NOMO-1 treated with dmso at 0.1 percent for 144 hours (cell line): Measurements from ENCODE around the gene KCP.
"Not testable (repeated sequence)": the region's sequence is repeated elsewhere in the genome, so short reads cannot be mapped to it uniquely, and the experiment has no call there.

Experiments used
- DNase-seq: peaks from one replicate; lab custom pipeline; 2025; ENCODE audit not compliant: unreplicated experiment; lab: John Stamatoyannopoulos, UW

KCP gene

GRCh38 chr7:128922496-128923410 lies 12.2 kb upstream of the KCP start:
- no peak for DNase-seq

GRCh38 chr7:128921866-128922440 lies 11.4 kb upstream of the KCP start:
- DNase-seq = no peak

- no peak for DNase-seq
These were observed 10.5 kb upstream of the KCP start for GRCh38 chr7:128920913-128921582.

- no peak for DNase-seq
These were observed 9.6 kb upstream of the KCP start for GRCh38 chr7:128919881-128920799.

GRCh38 chr7:128919241-128919640 lies 8.7 kb upstream of the KCP start:
- no peak for DNase-seq

GRCh38 chr7:128918016-128918665 lies 7.6 kb upstream of the KCP start:
- DNase-seq = no peak

- DNase-seq = no peak
These were observed 6.6 kb upstream of the KCP start for GRCh38 chr7:128917122-128917521.

GRCh38 chr7:128916643-128916915 lies 6.1 kb upstream of the KCP start:
- DNase-seq = no peak

- DNase-seq = no peak
These were observed 5.5 kb upstream of the KCP start for GRCh38 chr7:128915841-128916642.

- no peak for DNase-seq
These were observed 4.8 kb upstream of the KCP start for GRCh38 chr7:128915271-128915819.

GRCh38 chr7:128914566-128915151 lies 4.2 kb upstream of the KCP start:
- no peak for DNase-seq

GRCh38 chr7:128913870-128914565 lies 3.5 kb upstream of the KCP start:
- DNase-seq = no peak

- DNase-seq = not testable (repeated sequence)
These were observed 2.4 kb upstream of the KCP start for GRCh38 chr7:128912709-128913495.

GRCh38 chr7:128912281-128912680 lies 1.8 kb upstream of the KCP start:
- no peak for DNase-seq

GRCh38 chr7:128911423-128912031 lies 1.0 kb upstream of the KCP start:
- no peak for DNase-seq

- no peak for DNase-seq
These were observed 612 bp downstream of the KCP start for GRCh38 chr7:128909625-128910568.
